ENCODE measurements around the gene MYO5B. TPM values are rescaled to one million over a fixed set of nuclear protein-coding genes. Genes with fewer than 3 reads are reported as not detected.
A peak's percentile ranks its signal among the peaks of the same experiment; 100 is the strongest.

Gene MYO5B
- total RNA-seq, 1 experiment from 2014 or later: 56.7 TPM

- no peaks in the 10 kb centered on the region for H3K9me3 Mint-ChIP-seq (ENCODE audit: low read depth, unreplicated experiment)
These were observed 258.1 kb downstream of the MYO5B start for GRCh38 chr18:49936821-49937220.

GRCh38 chr18:49935215-49935614 lies 259.7 kb downstream of the MYO5B start:
- peaks cover 6% of the 10 kb centered on the region for H3K36me3 Mint-ChIP-seq (ENCODE audit: insufficient read depth, unreplicated experiment)
- H3K9me3 Mint-ChIP-seq (ENCODE audit: low read depth, unreplicated experiment): no peaks in the 10 kb centered on the region
- H3K4me3 Mint-ChIP-seq (ENCODE audit: low read depth, unreplicated experiment): no peak overlapping the region
- no peaks in the 10 kb centered on the region for H3K4me1 Mint-ChIP-seq (ENCODE audit: low read depth, unreplicated experiment)
- TF ChIP-seq CTCF (IDR thresholded peaks at IDR 0.05; ENCODE audit: unreplicated experiment): no peak
- BruUV-seq (replicated peaks): no TSS peak
- no peak for DNase-seq
- no peak overlapping the region for H3K27ac Mint-ChIP-seq (ENCODE audit: unreplicated experiment)
- CTCF ChIA-PET: no interaction called here
- no peaks in the 10 kb centered on the region for H3K27me3 Mint-ChIP-seq (ENCODE audit: unreplicated experiment)
- intact Hi-C loops (cut with micrococcal nuclease; ENCODE audit: unreplicated experiment): no loop called here

More at GRCh38 chr18:49936821-49937220, 258.1 kb downstream of the MYO5B start:
- peaks cover 6% of the 10 kb centered on the region for H3K36me3 Mint-ChIP-seq (ENCODE audit: insufficient read depth, unreplicated experiment)
- no peak for TF ChIP-seq CTCF (IDR thresholded peaks at IDR 0.05; ENCODE audit: unreplicated experiment)
- no peak overlapping the region for H3K27ac Mint-ChIP-seq (ENCODE audit: unreplicated experiment)
- no peak overlapping the region for H3K4me3 Mint-ChIP-seq (ENCODE audit: low read depth, unreplicated experiment)
- H3K4me1 Mint-ChIP-seq (ENCODE audit: low read depth, unreplicated experiment): no peaks in the 10 kb centered on the region
- intact Hi-C loops (cut with micrococcal nuclease; ENCODE audit: unreplicated experiment): no loop called here
- no TSS peak for BruUV-seq (replicated peaks)
- no peaks in the 10 kb centered on the region for H3K27me3 Mint-ChIP-seq (ENCODE audit: unreplicated experiment)
- CTCF ChIA-PET: no interaction called here
- no peak for DNase-seq

GRCh38 chr18:49934457-49934856 lies 260.5 kb downstream of the MYO5B start:
- Mint-ChIP-seq H3K36me3 (ENCODE audit: insufficient read depth, unreplicated experiment) (peaks cover 5% of the 10 kb centered on the region), H3K27me3 (ENCODE audit: unreplicated experiment) (no peaks in the 10 kb centered on the region), H3K27ac (ENCODE audit: unreplicated experiment) (peak overlapping the region; percentile 23), H3K9me3 (ENCODE audit: low read depth, unreplicated experiment) (no peaks in the 10 kb centered on the region), H3K4me1 (ENCODE audit: low read depth, unreplicated experiment) (no peaks in the 10 kb centered on the region), H3K4me3 (ENCODE audit: low read depth, unreplicated experiment) (no peak overlapping the region)
- intact Hi-C loops (cut with micrococcal nuclease; ENCODE audit: unreplicated experiment): no loop called here
- no TSS peak for BruUV-seq (replicated peaks)
- CTCF ChIA-PET: no interaction called here
- DNase-seq: no peak
- no peak for TF ChIP-seq CTCF (IDR thresholded peaks at IDR 0.05; ENCODE audit: unreplicated experiment)

GRCh38 chr18:49933530-49934128 lies 261.3 kb downstream of the MYO5B start:
- TF ChIP-seq CTCF (IDR thresholded peaks at IDR 0.05; ENCODE audit: unreplicated experiment): no peak
- Mint-ChIP-seq H3K4me1 (ENCODE audit: low read depth, unreplicated experiment) (no peaks in the 10 kb centered on the region), H3K27me3 (ENCODE audit: unreplicated experiment) (no peaks in the 10 kb centered on the region), H3K4me3 (ENCODE audit: low read depth, unreplicated experiment) (no peak overlapping the region), H3K36me3 (ENCODE audit: insufficient read depth, unreplicated experiment) (no peaks in the 10 kb centered on the region), H3K9me3 (ENCODE audit: low read depth, unreplicated experiment) (no peaks in the 10 kb centered on the region), H3K27ac (ENCODE audit: unreplicated experiment) (no peak overlapping the region)
- no peak for DNase-seq
- CTCF ChIA-PET: no interaction called here
- intact Hi-C loops (cut with micrococcal nuclease; ENCODE audit: unreplicated experiment): no loop called here
- no TSS peak for BruUV-seq (replicated peaks)
